ENCODE data around the gene GPR35. TPM values are rescaled to one million over a fixed set of nuclear protein-coding genes. Genes with fewer than 3 reads are reported as not detected.
"Not testable (repeated sequence)": the region's sequence is repeated elsewhere in the genome, so short reads cannot be mapped to it uniquely, and the experiment has no call there.

Gene GPR35
- total RNA-seq, 1 experiment from 2014 or later, result 1.1 TPM

- DNase-seq (ENCODE audit: low read depth), result peak; percentile 62
Measured at GRCh38 chr2:240655931-240656886, 30.9 kb downstream of the GPR35 start.

GRCh38 chr2:240659883-240660282, 34.6 kb downstream of the GPR35 start:
- DNase-seq (ENCODE audit: low read depth), result not testable (repeated sequence)

- no peak for DNase-seq (ENCODE audit: low read depth)
Measured at GRCh38 chr2:240662681-240663080, 37.4 kb downstream of the GPR35 start.

- no peak for DNase-seq (ENCODE audit: low read depth)
Measured at GRCh38 chr2:240663546-240664190, 38.4 kb downstream of the GPR35 start.

GRCh38 chr2:240664622-240665021, 39.3 kb downstream of the GPR35 start:
- DNase-seq (ENCODE audit: low read depth), result no peak

GRCh38 chr2:240670402-240670801, 45.1 kb downstream of the GPR35 start:
- no peak for DNase-seq (ENCODE audit: low read depth)

GRCh38 chr2:240670950-240671349, 45.7 kb downstream of the GPR35 start:
- DNase-seq (ENCODE audit: low read depth), result no peak

GRCh38 chr2:240672076-240672700, 46.9 kb downstream of the GPR35 start:
- no peak for DNase-seq (ENCODE audit: low read depth)

- no peak for DNase-seq (ENCODE audit: low read depth)
Measured at GRCh38 chr2:240672701-240673190, 47.5 kb downstream of the GPR35 start.

- DNase-seq (ENCODE audit: low read depth), result not testable (repeated sequence)
Measured at GRCh38 chr2:240674461-240675184, 49.3 kb downstream of the GPR35 start.

GRCh38 chr2:240675345-240675744, 50.1 kb downstream of the GPR35 start:
- not testable (repeated sequence) for DNase-seq (ENCODE audit: low read depth)

- not testable (repeated sequence) for DNase-seq (ENCODE audit: low read depth)
Measured at GRCh38 chr2:240678043-240678442, 52.8 kb downstream of the GPR35 start.

- not testable (repeated sequence) for DNase-seq (ENCODE audit: low read depth)
Measured at GRCh38 chr2:240678909-240679308, 53.6 kb downstream of the GPR35 start.

- DNase-seq (ENCODE audit: low read depth), result not testable (repeated sequence)
Measured at GRCh38 chr2:240680185-240680584, 54.9 kb downstream of the GPR35 start.

Other genes with a start within 250 kb of the GPR35 start
- 9.7 and 20.1 TPM in 2 replicates for gene GPC1, start 189.8 kb upstream of the GPR35 start, total RNA-seq (2014; rRNA removed; shearing (Covaris generic))
- 1.8 and 4.7 TPM in 2 replicates for gene ANKMY1, start 67.5 kb upstream of the GPR35 start, total RNA-seq (2014; rRNA removed; shearing (Covaris generic))
- gene DUSP28, start 65.1 kb upstream of the GPR35 start, total RNA-seq (2014; rRNA removed; shearing (Covaris generic)), result 2.8 and 3.3 TPM in 2 replicates
- gene RNPEPL1, start 57.0 kb upstream of the GPR35 start, total RNA-seq (2014; rRNA removed; shearing (Covaris generic)), result 1.8 and 2.3 TPM in 2 replicates
- 23.8 and 28.3 TPM in 2 replicates for gene CAPN10, start 38.7 kb upstream of the GPR35 start, total RNA-seq (2014; rRNA removed; shearing (Covaris generic))
- not detected in 2 replicates for gene AQP12B, start 57.4 kb downstream of the GPR35 start, total RNA-seq (2014; rRNA removed; shearing (Covaris generic))
- not detected in 2 replicates for gene AQP12A, start 66.4 kb downstream of the GPR35 start, total RNA-seq (2014; rRNA removed; shearing (Covaris generic))
- gene KIF1A, start 194.7 kb downstream of the GPR35 start, total RNA-seq (2014; rRNA removed; shearing (Covaris generic)), result 15.0 and 16.2 TPM in 2 replicates
- not detected in 2 replicates for gene AGXT, start 243.3 kb downstream of the GPR35 start, total RNA-seq (2014; rRNA removed; shearing (Covaris generic))

Data from Daoy (cell line).